GM12891 (cell line): Measurements from ENCODE around the gene AUH.

Experiments used
- POLR2A ChIP-seq: IDR thresholded peaks from 2 replicates; pipeline ENCODE4 v1.6.1; 2011; ENCODE audit warnings: low read depth, low read length, control low read depth
- POLR2AphosphoS5 ChIP-seq: IDR thresholded peaks from 2 replicates; pipeline ENCODE4 v1.6.1; 2011; ENCODE audit warnings: low read depth, low read length, control low read depth
- TAF1 ChIP-seq: IDR thresholded peaks from 2 replicates; pipeline ENCODE4 v1.6.1; 2011; ENCODE audit warnings: low read depth, low read length, control low read depth

DNA sequence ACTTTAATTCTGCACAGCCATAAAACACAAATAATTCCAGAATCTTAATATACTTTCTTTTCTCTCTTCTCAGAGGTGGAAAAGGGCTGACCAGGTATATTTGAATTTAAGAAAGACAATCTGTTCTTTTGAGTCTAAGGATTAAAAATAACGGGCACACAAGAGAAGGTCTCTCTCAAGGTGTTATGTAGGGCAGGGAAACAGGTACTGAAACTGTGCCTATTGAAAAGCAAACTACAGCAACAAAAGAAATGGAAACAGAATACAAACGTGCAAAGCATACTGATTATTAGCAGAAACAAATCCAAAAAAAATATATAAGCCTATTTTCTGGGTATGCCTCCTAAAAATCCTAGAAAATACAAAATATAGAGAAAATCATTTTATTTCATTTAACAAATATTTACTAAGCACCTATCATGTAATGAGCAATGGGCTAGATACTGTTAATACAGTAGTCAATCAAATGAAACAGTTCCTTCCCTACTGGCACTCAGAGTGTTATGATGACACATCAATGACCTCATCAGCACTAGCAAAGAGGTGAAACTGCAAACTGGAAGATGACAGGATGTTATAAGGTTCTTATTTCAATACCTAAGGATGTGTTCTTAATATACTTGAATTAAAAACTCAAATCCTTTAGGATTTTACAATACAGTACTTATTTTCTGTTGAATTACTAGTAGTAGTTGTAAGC lies 87.7 kb downstream of the AUH start:
- TF ChIP-seq POLR2A (no peak), POLR2AphosphoS5 (no peak), TAF1 (no peak)
